HL-60 (cell line): Measurements from ENCODE around the gene MRPS12.

ENCODE experiments used
- DNase-seq, 2 experiments: peaks; one replicate each; pipeline ENCODE4 v3.0.0-alpha.2; 2010 to 2020; ENCODE audit warnings: low read depth in 1 of 2, low spot score in 1 of 2
- H3K27ac ChIP-seq: fragments of 250-450 bp; sonication (Bioruptor Pico); replicated peaks from 2 replicates; pipeline ENCODE4 v1.5.1; 2020; ENCODE audit warnings: mild to moderate bottlenecking, moderate library complexity
- H3K27me3 ChIP-seq: fragments of 250-450 bp; sonication (Bioruptor Pico); 2 replicates; pipeline ENCODE4 v1.5.1; 2021; ENCODE audit warnings: mild to moderate bottlenecking, moderate library complexity; ENCODE audit not compliant: insufficient read depth, poor library complexity, severe bottlenecking
- H3K4me3 ChIP-seq: replicated peaks from 2 replicates; pipeline ENCODE4 v1.5.1; 2011; ENCODE audit warnings: mild to moderate bottlenecking, control low read depth, low read length; ENCODE audit not compliant: insufficient read depth
- CTCF ChIP-seq: IDR thresholded peaks from one replicate; pipeline ENCODE4 v1.5.1; 2011; ENCODE audit warnings: low read length, control low read depth, inconsistent platforms; ENCODE audit not compliant: insufficient read depth
- GABPA ChIP-seq: IDR thresholded peaks from 2 replicates; pipeline ENCODE4 v1.6.1; 2012; ENCODE audit warnings: low read depth
- POLR2AphosphoS5 ChIP-seq: IDR thresholded peaks from 2 replicates; pipeline ENCODE4 v1.6.1; 2012; ENCODE audit warnings: low read depth
- REST ChIP-seq: IDR thresholded peaks from 2 replicates; pipeline ENCODE4 v1.6.1; 2012; ENCODE audit warnings: low read depth; ENCODE audit not compliant: insufficient replicate concordance
- SPI1 ChIP-seq: IDR thresholded peaks from 2 replicates; pipeline ENCODE4 v1.6.1; 2012; ENCODE audit warnings: low read depth, mild to moderate bottlenecking, borderline replicate concordance

Gene MRPS12

GRCh38 chr19:38901683-38902082, 29.1 kb upstream of the MRPS12 start:
- no peak for DNase-seq
- no peaks in the 10 kb centered on the region for H3K27me3 ChIP-seq
- no peak overlapping the region for H3K4me3 ChIP-seq
- TF ChIP-seq POLR2AphosphoS5: no peak
- no peak for TF ChIP-seq SPI1
- TF ChIP-seq CTCF: no peak
- TF ChIP-seq REST: no peak
- no peak for TF ChIP-seq GABPA
- no peak overlapping the region for H3K27ac ChIP-seq

DNA sequence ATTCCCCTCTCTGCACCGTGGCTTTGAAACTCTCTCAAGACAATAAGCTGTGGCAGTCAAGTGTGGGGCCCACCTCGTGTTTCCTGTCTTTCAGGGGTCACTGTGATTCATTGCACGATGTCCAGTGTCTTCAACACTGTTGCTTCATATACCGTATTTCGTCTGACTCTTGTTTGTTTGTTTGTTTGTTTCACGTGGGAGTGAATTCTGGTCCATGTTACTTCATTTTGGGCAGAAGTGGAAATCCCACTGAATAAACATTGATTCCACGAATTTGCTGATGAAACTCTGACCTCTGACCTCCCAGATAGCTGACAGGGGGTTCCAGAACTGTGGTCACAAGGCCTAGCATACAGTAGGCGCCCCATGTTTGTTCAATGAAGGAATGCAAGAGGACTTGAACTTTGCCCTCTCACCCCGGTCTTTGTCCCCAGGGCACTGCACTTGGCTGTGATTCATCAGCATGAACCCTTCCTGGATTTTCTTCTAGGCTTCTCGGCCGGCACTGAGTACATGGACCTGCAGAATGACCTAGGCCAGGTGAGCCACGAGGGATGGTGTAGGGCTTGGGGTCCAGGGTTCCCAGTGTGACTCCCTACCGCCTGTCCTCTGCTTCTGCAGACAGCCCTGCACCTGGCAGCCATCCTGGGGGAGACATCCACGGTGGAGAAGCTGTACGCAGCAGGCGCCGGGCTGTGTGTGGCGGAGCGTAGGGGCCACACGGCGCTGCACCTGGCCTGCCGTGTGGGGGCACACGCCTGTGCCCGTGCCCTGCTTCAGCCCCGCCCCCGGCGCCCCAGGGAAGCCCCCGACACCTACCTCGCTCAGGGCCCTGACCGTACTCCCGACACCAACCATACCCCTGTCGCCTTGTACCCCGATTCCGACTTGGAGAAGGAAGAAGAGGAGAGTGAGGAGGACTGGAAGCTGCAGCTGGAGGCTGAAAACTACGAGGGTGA, 25.9 kb upstream of the MRPS12 start:
- H3K4me3 ChIP-seq: no peak overlapping the region
- H3K27me3 ChIP-seq: no peaks in the 10 kb centered on the region
- DNase-seq: no peak
- TF ChIP-seq GABPA (no peak), POLR2AphosphoS5 (no peak), CTCF (no peak), REST (no peak), SPI1 (no peak)
- no peak overlapping the region for H3K27ac ChIP-seq

DNA sequence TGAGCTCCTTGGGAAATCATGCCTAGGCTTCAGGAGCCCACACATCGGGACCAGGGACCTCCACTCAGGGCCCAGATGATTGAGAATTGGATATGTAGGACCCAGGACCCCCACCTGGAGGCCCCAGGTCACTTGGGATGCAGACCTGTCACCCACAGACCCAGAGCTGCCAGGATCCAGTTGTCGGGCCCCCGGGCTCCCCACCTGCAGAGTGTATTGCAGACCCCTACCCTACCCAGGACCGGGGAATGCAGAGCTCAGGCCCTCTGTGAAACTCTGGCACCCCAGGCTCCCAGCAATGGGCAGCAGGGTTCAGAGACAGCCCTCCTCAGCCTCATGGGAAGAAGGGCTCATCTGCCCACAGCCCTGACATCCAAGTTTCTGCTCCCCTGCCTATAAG, 25.1 kb upstream of the MRPS12 start:
- DNase-seq: no peak

More for the DNA sequence above, 25.1 kb upstream of the MRPS12 start:
- TF ChIP-seq POLR2AphosphoS5 (no peak), REST (no peak), GABPA (no peak), CTCF (no peak)
- no peaks in the 10 kb centered on the region for H3K27me3 ChIP-seq
- H3K27ac ChIP-seq: no peak overlapping the region
- no peak overlapping the region for H3K4me3 ChIP-seq
